K562 (cell line): ENCODE data around the gene AKAP6. TPM values are rescaled to one million over a fixed set of nuclear protein-coding genes. Genes with fewer than 3 reads are reported as not detected.

Source experiments
- ATAC-seq: fragments of 200-7000 bp; cut with Tn5 transposase; 3 replicates; pipeline ENCODE4 v1.9.1; 2020; ENCODE audit warnings: moderate library complexity
- BruUV-seq: library from RNA; stranded (reverse); fragments of 400-500 nt; replicated peaks from 2 replicates; lab custom pipeline; 2021; lab: Mats Ljungman, UMichigan
- CTCF ChIA-PET: fragments of 300-600 bp; formaldehyde crosslinking; extraction: SDS; loops from one replicate; lab custom pipeline; 2021; ENCODE audit warnings: low intra/inter-chr PET ratio; lab: Yijun Ruan, JAX
- POLR2A ChIA-PET: fragments of 300-600, 350-650 bp; sonication (Branson Sonifier 250); formaldehyde crosslinking; extraction: SDS; loops from one replicate; lab custom pipeline; 2021; ENCODE audit warnings: antibody characterized with exemption, inconsistent platforms; lab: Yijun Ruan, JAX
- DNase-seq, 4 experiments: peaks; one replicate each; pipeline versions ENCODE4 v3.0.0 to v3.0.0-alpha.2; 2011 to 2018; ENCODE audit warnings: low spot score in 3 of 4, mixed read lengths in 3 of 4; ENCODE audit errors: extremely low read depth in 1 of 4
- FAIRE-seq: peaks from 2 replicates; lab custom pipeline; 2011; peaks lifted over from hg19 to GRCh38; lab: Jason Lieb, UNC
- H2AFZ ChIP-seq: 2 replicates; pipeline ENCODE4 v1.6.0; 2011; ENCODE audit warnings: low read depth, low read length, control low read depth, inconsistent platforms
- H3K27ac ChIP-seq: fragments of 200-600 bp; 3 replicates; pipeline ENCODE4 v1.8.0; 2011; ENCODE audit warnings: low read depth, mild to moderate bottlenecking, control low read depth, inconsistent platforms, low read length, moderate library complexity, mixed read lengths; ENCODE audit errors: extremely low read depth
- H3K27me3 ChIP-seq, 2 experiments: fragments of 300-600 bp in 1 of 2; 2 replicates in 1 of 2; 3 replicates in 1 of 2; pipeline versions ENCODE4 v1.6.0 to v1.8.0; 2011; ENCODE audit warnings: inconsistent platforms in 2 of 2, low read length in 2 of 2, mild to moderate bottlenecking in 1 of 2, mixed read lengths in 1 of 2, moderate library complexity in 1 of 2; ENCODE audit not compliant: control insufficient read depth in 2 of 2, insufficient read depth in 2 of 2
- H3K36me3 ChIP-seq: fragments of 300-600 bp; 3 replicates; pipeline ENCODE4 v1.8.0; 2011; ENCODE audit warnings: mild to moderate bottlenecking, low read length, inconsistent platforms; ENCODE audit not compliant: control insufficient read depth, insufficient read depth
- H3K4me1 ChIP-seq, 2 experiments: fragments of 200-600 bp in 1 of 2; replicated peaks in 1 of 2; 2 replicates in 1 of 2; 3 replicates in 1 of 2; pipeline versions ENCODE4 v1.5.1 to v1.8.0; 2011; ENCODE audit warnings: inconsistent platforms in 2 of 2, low read length in 2 of 2, mild to moderate bottlenecking in 1 of 2, mixed read lengths in 1 of 2, moderate library complexity in 1 of 2; ENCODE audit not compliant: control insufficient read depth in 2 of 2, insufficient read depth in 2 of 2
- H3K4me2 ChIP-seq: 2 replicates; pipeline ENCODE4 v1.6.1; 2011; ENCODE audit warnings: low read length, control low read depth, inconsistent platforms, mixed read lengths; ENCODE audit not compliant: insufficient read depth
- H3K4me3 ChIP-seq: fragments of 200-600 bp; sonication (generic), shearing (Covaris generic); 2 replicates; pipeline ENCODE4 v1.5.1; 2016; ENCODE audit warnings: control low read depth, inconsistent platforms
- H3K79me2 ChIP-seq: fragments of 200-600 bp; 3 replicates; pipeline ENCODE4 v1.8.0; 2011; ENCODE audit warnings: low read length, inconsistent platforms; ENCODE audit not compliant: control insufficient read depth, insufficient read depth
- H3K9ac ChIP-seq, 2 experiments: 2 replicates each; pipeline versions ENCODE4 v1.6.0 to v1.6.1; 2011; ENCODE audit warnings: low read depth in 2 of 2, low read length in 2 of 2, control low read depth in 1 of 2, inconsistent platforms in 1 of 2, mild to moderate bottlenecking in 1 of 2, mixed read lengths in 1 of 2; ENCODE audit not compliant: insufficient read depth in 1 of 2
- H3K9me1 ChIP-seq: one replicate; pipeline ENCODE4 v1.6.0; 2011; ENCODE audit warnings: inconsistent platforms, mild to moderate bottlenecking, low read length, moderate library complexity; ENCODE audit not compliant: control insufficient read depth, insufficient read depth
- H3K9me3 ChIP-seq: replicated peaks from 2 replicates; pipeline ENCODE4 v1.5.1; 2011; ENCODE audit warnings: low read depth, low read length, inconsistent platforms; ENCODE audit not compliant: control insufficient read depth, insufficient read depth
- H4K20me1 ChIP-seq: replicated peaks from 2 replicates; pipeline ENCODE4 v1.6.1; 2011; ENCODE audit warnings: low read length, inconsistent platforms, mixed read lengths; ENCODE audit not compliant: control insufficient read depth, insufficient read depth
- ADNP ChIP-seq: fragments of 200-800 bp; sonication (Bioruptor generic); IDR thresholded peaks from 2 replicates; pipeline ENCODE4 v1.6.1; 2016; ENCODE audit warnings: missing genetic modification characterization, missing compliant biosample characterization
- CBFB ChIP-seq: sonication (generic); formaldehyde crosslinking; IDR thresholded peaks from 2 replicates; pipeline ENCODE4 v1.4.0; 2020; ENCODE audit warnings: mild to moderate bottlenecking, missing genetic modification reagents
- FIP1L1 ChIP-seq: fragments of 200-400 bp; formaldehyde crosslinking; IDR thresholded peaks from 2 replicates; pipeline ENCODE4 v1.6.1; 2018; ENCODE audit warnings: mild to moderate bottlenecking, low read depth, low read length; ENCODE audit not compliant: poor library complexity, severe bottlenecking
- MBD2 ChIP-seq: sonication (generic); IDR thresholded peaks from 2 replicates; pipeline ENCODE4 v1.6.1; 2016; ENCODE audit warnings: low read depth, borderline replicate concordance
- MEF2D ChIP-seq: conservative IDR thresholded peaks from 2 replicates; pipeline ENCODE4 v1.6.1; 2016; ENCODE audit warnings: low read depth, missing genetic modification characterization, missing compliant biosample characterization
- MTA2 ChIP-seq: fragments of 450-650 bp; IDR thresholded peaks from 2 replicates; pipeline ENCODE4 v1.6.1; 2016; ENCODE audit warnings: low read depth
- RCOR1 ChIP-seq, 2 experiments: IDR thresholded peaks; 2 replicates each; pipeline ENCODE4 v1.6.1; 2012; ENCODE audit warnings: low read depth in 2 of 2, low read length in 2 of 2, borderline replicate concordance in 1 of 2, improper control_type of control experiment in 1 of 2
- SMC3 ChIP-seq: conservative IDR thresholded peaks from 2 replicates; pipeline ENCODE4 v1.6.1; 2011; ENCODE audit warnings: low read depth, low read length, improper control_type of control experiment; ENCODE audit not compliant: insufficient read depth
- SP2 ChIP-seq: IDR thresholded peaks from 2 replicates; pipeline ENCODE4 v1.6.1; 2011; ENCODE audit warnings: mild to moderate bottlenecking, low read depth, low read length, moderate library complexity; ENCODE audit not compliant: poor library complexity, severe bottlenecking; ENCODE audit errors: extremely low read depth
- SUPT5H ChIP-seq: fragments of 450-650 bp; IDR thresholded peaks from 2 replicates; pipeline ENCODE4 v1.6.1; 2016
- ZNF134 ChIP-seq: fragments of 250-450 bp; sonication (Bioruptor Pico); conservative IDR thresholded peaks from 2 replicates; pipeline ENCODE4 v1.4.0; 2020
- ZNF184 ChIP-seq: sonication (generic); formaldehyde crosslinking; IDR thresholded peaks from 2 replicates; pipeline ENCODE4 v1.5.0; 2020; ENCODE audit warnings: missing genetic modification reagents
- ZNF584 ChIP-seq: fragments of 200-800 bp; sonication (Bioruptor generic); IDR thresholded peaks from 2 replicates; pipeline ENCODE4 v1.6.1; 2016; ENCODE audit warnings: low read depth, mild to moderate bottlenecking, missing genetic modification characterization, missing compliant biosample characterization
- WGBS: fragments of 100-300 bp; shearing (Covaris generic); methylation state at CpG from one replicate; pipeline ENCODE4 v1.1.6; 2016; ENCODE audit warnings: low coverage, mixed read lengths; ENCODE audit not compliant: insufficient coverage; ENCODE audit errors: missing lambda C conversion rate; 5-methylcytosine and 5-hydroxymethylcytosine counted together
- in situ Hi-C: fragments of 300-500 bp; cut with MboI; formaldehyde crosslinking; loops from 4 replicates; pipeline ENCODE4 v1.15.0; 2018; ENCODE audit warnings: inconsistent platforms, mixed read lengths
- intact Hi-C: fragments of 100-400 bp; cut with micrococcal nuclease; formaldehyde crosslinking; loops from 2 replicates; pipeline ENCODE4 v1.14.2; 2022
- polyA plus RNA-seq, 8 experiments: library from polyadenylated mRNA; depleted of rRNA in 4 of 8; stranded (reverse) in 5 of 8; unstranded in 3 of 8; fragments of >200 nt; fragmentation: Nextera tagmentation in 2 of 8; fragmentation: Illumina TruSeq in 1 of 8; extraction: Ambion mirVana in 2 of 8; extraction: Trizol in 1 of 8; gene quantifications; 2 replicates each; pipeline versions ENCODE4 v1.2.1 to v1.2.3, GENCODE V29; 2011 to 2014; ENCODE audit warnings: inconsistent platforms in 1 of 8, missing spikeins in 1 of 8
- total RNA-seq, 7 experiments: library from RNA; depleted of rRNA in 6 of 7; stranded (reverse); fragments of >200 nt in 6 of 7; fragmentation: Illumina TruSeq in 2 of 7; extraction: Trizol in 2 of 7; gene quantifications; 2 replicates each; pipeline versions ENCODE4 v1.2.1 to v1.2.3, GENCODE V29; 2011 to 2021; ENCODE audit warnings: low replicate concordance in 1 of 7
- TF ChIP-seq, protein P1 (sequence below): fragments of 450-650 bp; formaldehyde crosslinking; IDR thresholded peaks from 2 replicates; pipeline ENCODE4 v1.4.0; 2020; ENCODE audit warnings: mild to moderate bottlenecking
- TF ChIP-seq, protein P2 (sequence below): fragments of 250-450 bp; sonication (Bioruptor Pico); IDR thresholded peaks from 2 replicates; pipeline ENCODE4 v1.8.0; 2021; ENCODE audit warnings: moderate library complexity, mild to moderate bottlenecking, inconsistent platforms
- TF ChIP-seq, protein P3 (sequence below): fragments of 200-800 bp; sonication (Bioruptor generic); IDR thresholded peaks from 2 replicates; pipeline ENCODE4 v1.6.1; 2016; ENCODE audit warnings: missing genetic modification characterization, missing compliant biosample characterization
- TF ChIP-seq, protein P4 (sequence below): fragments of 450-650 bp; conservative IDR thresholded peaks from 2 replicates; pipeline ENCODE4 v1.6.1; 2016; ENCODE audit warnings: missing genetic modification characterization, low read depth, mild to moderate bottlenecking, missing compliant biosample characterization, moderate library complexity

AKAP6 gene
- total and polyA plus RNA-seq, 9 of the 15 experiments (the other 6 are each of a cell fraction or from before 2014, with no cell fraction given), result 0.03 to 1.7 (median 0.48) TPM

DNA sequence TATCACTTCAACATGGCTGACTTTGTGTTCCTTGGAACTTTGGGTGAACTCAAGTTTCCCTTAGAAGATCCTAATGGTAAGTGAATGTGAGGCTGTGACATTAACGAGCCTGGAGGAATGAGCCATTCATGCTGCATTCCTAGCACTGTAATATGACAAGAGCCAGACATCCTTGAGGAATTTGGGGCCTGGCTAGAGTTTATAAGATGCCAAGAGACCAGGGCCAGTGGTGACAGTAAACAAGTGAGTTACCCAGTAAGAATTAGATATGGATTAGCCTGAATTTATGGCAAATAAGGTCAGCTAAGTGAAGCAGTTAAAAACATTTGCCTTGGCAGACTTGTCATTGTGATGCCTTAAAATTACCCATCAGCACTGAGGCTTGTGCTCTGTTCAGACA lies 232.4 kb downstream of the AKAP6 start:
- ChIA-PET POLR2A (no interaction called here), CTCF (no interaction called here)
- Histone ChIP-seq H3K9ac (no peak overlapping the region), H3K4me2 (no peak overlapping the region), H3K79me2 (no peaks in the 10 kb centered on the region), H3K9me3 (no peaks in the 10 kb centered on the region), H2AFZ (no peak overlapping the region), H3K4me1 (no peaks in the 10 kb centered on the region), H3K27ac (no peak overlapping the region), H4K20me1 (no peaks in the 10 kb centered on the region), H3K36me3 (no peaks in the 10 kb centered on the region), H3K9me1 (no peaks in the 10 kb centered on the region), H3K4me3 (no peak overlapping the region), H3K27me3 (no peaks in the 10 kb centered on the region)
- DNase-seq (no peak), ATAC-seq (no peak), FAIRE-seq (no peak)
- no TSS peak for BruUV-seq
- in situ Hi-C loops (no loop called here), intact Hi-C loops (loop anchor here (5.0 to 10.0 kb wide), 2 partner anchors 309 to 627 kb away; no protein-coding TSS in a partner anchor)
- 0% methylated on average over 1 of the region's 1 CpG for WGBS
- no peak for TF ChIP-seq MEF2D (tag)
- TF ChIP-seq FIP1L1, result no peak
- TF ChIP-seq SUPT5H, result no peak
- no peak for TF ChIP-seq ADNP (tag)
- no peak for TF ChIP-seq MBD2
- TF ChIP-seq, protein P1, sequence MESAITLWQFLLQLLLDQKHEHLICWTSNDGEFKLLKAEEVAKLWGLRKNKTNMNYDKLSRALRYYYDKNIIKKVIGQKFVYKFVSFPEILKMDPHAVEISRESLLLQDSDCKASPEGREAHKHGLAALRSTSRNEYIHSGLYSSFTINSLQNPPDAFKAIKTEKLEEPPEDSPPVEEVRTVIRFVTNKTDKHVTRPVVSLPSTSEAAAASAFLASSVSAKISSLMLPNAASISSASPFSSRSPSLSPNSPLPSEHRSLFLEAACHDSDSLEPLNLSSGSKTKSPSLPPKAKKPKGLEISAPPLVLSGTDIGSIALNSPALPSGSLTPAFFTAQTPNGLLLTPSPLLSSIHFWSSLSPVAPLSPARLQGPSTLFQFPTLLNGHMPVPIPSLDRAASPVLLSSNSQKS (CRISPR knock-in tag), result no peak
- TF ChIP-seq CBFB, result no peak
- no peak for TF ChIP-seq ZNF584 (CRISPR knock-in tag)
- TF ChIP-seq ZNF184, result no peak
- TF ChIP-seq, protein P2, sequence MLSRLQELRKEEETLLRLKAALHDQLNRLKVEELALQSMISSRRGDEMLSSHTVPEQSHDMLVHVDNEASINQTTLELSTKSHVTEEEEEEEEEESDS (CRISPR knock-in tag), result no peak
- no peak for TF ChIP-seq SMC3
- no peak for TF ChIP-seq SP2
- TF ChIP-seq, protein P3, sequence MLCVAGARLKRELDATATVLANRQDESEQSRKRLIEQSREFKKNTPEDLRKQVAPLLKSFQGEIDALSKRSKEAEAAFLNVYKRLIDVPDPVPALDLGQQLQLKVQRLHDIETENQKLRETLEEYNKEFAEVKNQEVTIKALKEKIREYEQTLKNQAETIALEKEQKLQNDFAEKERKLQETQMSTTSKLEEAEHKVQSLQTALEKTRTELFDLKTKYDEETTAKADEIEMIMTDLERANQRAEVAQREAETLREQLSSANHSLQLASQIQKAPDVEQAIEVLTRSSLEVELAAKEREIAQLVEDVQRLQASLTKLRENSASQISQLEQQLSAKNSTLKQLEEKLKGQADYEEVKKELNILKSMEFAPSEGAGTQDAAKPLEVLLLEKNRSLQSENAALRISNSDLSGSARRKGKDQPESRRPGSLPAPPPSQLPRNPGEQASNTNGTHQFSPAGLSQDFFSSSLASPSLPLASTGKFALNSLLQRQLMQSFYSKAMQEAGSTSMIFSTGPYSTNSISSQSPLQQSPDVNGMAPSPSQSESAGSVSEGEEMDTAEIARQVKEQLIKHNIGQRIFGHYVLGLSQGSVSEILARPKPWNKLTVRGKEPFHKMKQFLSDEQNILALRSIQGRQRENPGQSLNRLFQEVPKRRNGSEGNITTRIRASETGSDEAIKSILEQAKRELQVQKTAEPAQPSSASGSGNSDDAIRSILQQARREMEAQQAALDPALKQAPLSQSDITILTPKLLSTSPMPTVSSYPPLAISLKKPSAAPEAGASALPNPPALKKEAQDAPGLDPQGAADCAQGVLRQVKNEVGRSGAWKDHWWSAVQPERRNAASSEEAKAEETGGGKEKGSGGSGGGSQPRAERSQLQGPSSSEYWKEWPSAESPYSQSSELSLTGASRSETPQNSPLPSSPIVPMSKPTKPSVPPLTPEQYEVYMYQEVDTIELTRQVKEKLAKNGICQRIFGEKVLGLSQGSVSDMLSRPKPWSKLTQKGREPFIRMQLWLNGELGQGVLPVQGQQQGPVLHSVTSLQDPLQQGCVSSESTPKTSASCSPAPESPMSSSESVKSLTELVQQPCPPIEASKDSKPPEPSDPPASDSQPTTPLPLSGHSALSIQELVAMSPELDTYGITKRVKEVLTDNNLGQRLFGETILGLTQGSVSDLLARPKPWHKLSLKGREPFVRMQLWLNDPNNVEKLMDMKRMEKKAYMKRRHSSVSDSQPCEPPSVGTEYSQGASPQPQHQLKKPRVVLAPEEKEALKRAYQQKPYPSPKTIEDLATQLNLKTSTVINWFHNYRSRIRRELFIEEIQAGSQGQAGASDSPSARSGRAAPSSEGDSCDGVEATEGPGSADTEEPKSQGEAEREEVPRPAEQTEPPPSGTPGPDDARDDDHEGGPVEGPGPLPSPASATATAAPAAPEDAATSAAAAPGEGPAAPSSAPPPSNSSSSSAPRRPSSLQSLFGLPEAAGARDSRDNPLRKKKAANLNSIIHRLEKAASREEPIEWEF (CRISPR knock-in tag), result no peak
- no peak for TF ChIP-seq MTA2
- TF ChIP-seq ZNF134 (CRISPR knock-in tag), result no peak
- no peak for TF ChIP-seq RCOR1 (IDR thresholded peaks at IDR 0.05; ENCODE audit: borderline replicate concordance in 1 of 2, low read depth in 2 of 2, low read length in 2 of 2)
- TF ChIP-seq, protein P4, sequence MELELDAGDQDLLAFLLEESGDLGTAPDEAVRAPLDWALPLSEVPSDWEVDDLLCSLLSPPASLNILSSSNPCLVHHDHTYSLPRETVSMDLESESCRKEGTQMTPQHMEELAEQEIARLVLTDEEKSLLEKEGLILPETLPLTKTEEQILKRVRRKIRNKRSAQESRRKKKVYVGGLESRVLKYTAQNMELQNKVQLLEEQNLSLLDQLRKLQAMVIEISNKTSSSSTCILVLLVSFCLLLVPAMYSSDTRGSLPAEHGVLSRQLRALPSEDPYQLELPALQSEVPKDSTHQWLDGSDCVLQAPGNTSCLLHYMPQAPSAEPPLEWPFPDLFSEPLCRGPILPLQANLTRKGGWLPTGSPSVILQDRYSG, result no peak
